ENCODE measurements around the gene KNOP1.

DNA sequence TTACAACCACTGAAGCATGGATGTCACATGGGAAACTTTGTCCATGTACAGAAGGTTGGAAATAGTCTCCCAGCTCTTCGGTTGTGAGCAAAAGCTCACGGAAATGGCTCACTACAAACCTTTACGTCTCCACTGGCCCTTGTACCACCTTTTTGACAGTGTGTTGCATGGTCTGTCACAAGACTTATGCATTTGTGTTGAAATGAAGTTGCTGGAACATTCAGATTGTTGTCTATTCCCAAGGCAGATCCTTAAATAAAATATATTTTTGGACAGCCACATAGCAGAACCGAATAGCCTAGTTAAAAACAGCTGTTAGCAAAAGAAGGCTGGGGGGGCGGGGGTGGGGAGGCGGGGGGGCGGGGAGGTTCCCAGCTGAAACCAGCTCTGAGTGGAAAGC lies 39.2 kb downstream of the KNOP1 start:
- TF ChIP-seq, protein P1, sequence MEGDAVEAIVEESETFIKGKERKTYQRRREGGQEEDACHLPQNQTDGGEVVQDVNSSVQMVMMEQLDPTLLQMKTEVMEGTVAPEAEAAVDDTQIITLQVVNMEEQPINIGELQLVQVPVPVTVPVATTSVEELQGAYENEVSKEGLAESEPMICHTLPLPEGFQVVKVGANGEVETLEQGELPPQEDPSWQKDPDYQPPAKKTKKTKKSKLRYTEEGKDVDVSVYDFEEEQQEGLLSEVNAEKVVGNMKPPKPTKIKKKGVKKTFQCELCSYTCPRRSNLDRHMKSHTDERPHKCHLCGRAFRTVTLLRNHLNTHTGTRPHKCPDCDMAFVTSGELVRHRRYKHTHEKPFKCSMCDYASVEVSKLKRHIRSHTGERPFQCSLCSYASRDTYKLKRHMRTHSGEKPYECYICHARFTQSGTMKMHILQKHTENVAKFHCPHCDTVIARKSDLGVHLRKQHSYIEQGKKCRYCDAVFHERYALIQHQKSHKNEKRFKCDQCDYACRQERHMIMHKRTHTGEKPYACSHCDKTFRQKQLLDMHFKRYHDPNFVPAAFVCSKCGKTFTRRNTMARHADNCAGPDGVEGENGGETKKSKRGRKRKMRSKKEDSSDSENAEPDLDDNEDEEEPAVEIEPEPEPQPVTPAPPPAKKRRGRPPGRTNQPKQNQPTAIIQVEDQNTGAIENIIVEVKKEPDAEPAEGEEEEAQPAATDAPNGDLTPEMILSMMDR (IDR thresholded peaks at IDR 0.05), result no peak
- TF ChIP-seq ZFX (IDR thresholded peaks at IDR 0.05; ENCODE audit: borderline replicate concordance), result no peak

Data from 22Rv1 (cell line).